ENCODE measurements around the gene RNPEPL1.

DNA sequence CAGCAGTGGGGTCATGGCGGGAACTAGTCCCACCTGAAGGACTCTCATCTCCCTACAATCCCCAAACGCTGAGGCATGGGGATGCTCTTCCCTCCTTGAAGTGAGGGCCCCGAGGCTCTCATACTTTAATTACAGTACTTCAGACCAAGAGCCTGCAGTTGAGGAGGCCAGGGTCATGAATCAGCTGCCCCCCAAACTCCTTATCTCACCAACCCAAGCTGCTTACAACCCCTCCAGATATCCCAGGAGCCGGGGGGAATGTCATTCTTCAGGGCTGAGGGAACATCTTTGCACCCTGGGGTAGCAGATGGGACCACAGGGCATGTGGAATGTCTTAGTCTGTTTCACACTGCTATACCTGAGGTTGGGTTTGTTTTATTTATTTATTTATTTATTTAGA lies 15.5 kb downstream of the RNPEPL1 start:
- TF ChIP-seq EZH2 (IDR thresholded peaks at IDR 0.05; ENCODE audit: insufficient read depth, low read length), result no peak
- TF ChIP-seq, protein P1, sequence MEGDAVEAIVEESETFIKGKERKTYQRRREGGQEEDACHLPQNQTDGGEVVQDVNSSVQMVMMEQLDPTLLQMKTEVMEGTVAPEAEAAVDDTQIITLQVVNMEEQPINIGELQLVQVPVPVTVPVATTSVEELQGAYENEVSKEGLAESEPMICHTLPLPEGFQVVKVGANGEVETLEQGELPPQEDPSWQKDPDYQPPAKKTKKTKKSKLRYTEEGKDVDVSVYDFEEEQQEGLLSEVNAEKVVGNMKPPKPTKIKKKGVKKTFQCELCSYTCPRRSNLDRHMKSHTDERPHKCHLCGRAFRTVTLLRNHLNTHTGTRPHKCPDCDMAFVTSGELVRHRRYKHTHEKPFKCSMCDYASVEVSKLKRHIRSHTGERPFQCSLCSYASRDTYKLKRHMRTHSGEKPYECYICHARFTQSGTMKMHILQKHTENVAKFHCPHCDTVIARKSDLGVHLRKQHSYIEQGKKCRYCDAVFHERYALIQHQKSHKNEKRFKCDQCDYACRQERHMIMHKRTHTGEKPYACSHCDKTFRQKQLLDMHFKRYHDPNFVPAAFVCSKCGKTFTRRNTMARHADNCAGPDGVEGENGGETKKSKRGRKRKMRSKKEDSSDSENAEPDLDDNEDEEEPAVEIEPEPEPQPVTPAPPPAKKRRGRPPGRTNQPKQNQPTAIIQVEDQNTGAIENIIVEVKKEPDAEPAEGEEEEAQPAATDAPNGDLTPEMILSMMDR (IDR thresholded peaks at IDR 0.05; ENCODE audit: insufficient read depth, low read depth, low read length), result no peak
